Suprapubic skin (tissue), 4 donors: ENCODE data around the gene GNAT1. TPM values are rescaled to one million over a fixed set of nuclear protein-coding genes. Genes with fewer than 3 reads are reported as not detected.

ENCODE experiments used
- DNase-seq, 2 donors: peaks; one replicate each; pipeline ENCODE4 v3.0.0-alpha.2; 2019; ENCODE audit warnings: low spot score in 2 of 2
- H3K27ac ChIP-seq: fragments of 200-600 bp; sonication (generic); one replicate; pipeline ENCODE4 v1.5.1; 2019
- H3K27me3 ChIP-seq: fragments of 200-600 bp; sonication (generic); one replicate; pipeline ENCODE4 v1.5.1; 2019
- H3K36me3 ChIP-seq: fragments of 200-600 bp; sonication (generic); one replicate; pipeline ENCODE4 v1.5.1; 2019
- H3K4me1 ChIP-seq: fragments of 200-600 bp; sonication (generic); one replicate; pipeline ENCODE4 v1.5.1; 2019
- H3K4me3 ChIP-seq: fragments of 200-600 bp; sonication (generic); one replicate; pipeline ENCODE4 v1.5.1; 2019; ENCODE audit warnings: mild to moderate bottlenecking
- H3K9me3 ChIP-seq: fragments of 200-600 bp; sonication (generic); one replicate; pipeline ENCODE4 v1.5.1; 2019
- CTCF ChIP-seq, 2 donors: fragments of 200-600 bp in 1 of 2; fragments of 450-650 bp in 1 of 2; sonication (generic) in 1 of 2; IDR thresholded peaks; one replicate each; pipeline ENCODE4 v1.5.1; 2016 to 2019; ENCODE audit warnings: antibody characterized with exemption in 2 of 2, mild to moderate bottlenecking in 1 of 2, moderate library complexity in 1 of 2
- EP300 ChIP-seq: sonication (generic); formaldehyde crosslinking; IDR thresholded peaks from one replicate; pipeline ENCODE4 v1.6.1; 2017; ENCODE audit warnings: antibody characterized with exemption
- POLR2A ChIP-seq, 2 donors: fragments of 450-650 bp; IDR thresholded peaks; one replicate each; pipeline ENCODE4 v1.6.1; 2017; ENCODE audit warnings: antibody characterized with exemption in 2 of 2, mild to moderate bottlenecking in 2 of 2, moderate library complexity in 2 of 2
- POLR2AphosphoS5 ChIP-seq, 3 donors: sonication (generic); formaldehyde crosslinking; IDR thresholded peaks; one replicate each; pipeline ENCODE4 v1.6.1; 2017; ENCODE audit warnings: antibody characterized with exemption in 3 of 3
- WGBS: methylation state at CpG from one replicate; pipeline ENCODE4 v1.1.5; 2018; 5-methylcytosine and 5-hydroxymethylcytosine counted together
- total RNA-seq, 4 donors: library from RNA; depleted of rRNA; stranded (reverse); fragments of >200 nt; gene quantifications; one replicate each; pipeline ENCODE4 v1.1.0, GENCODE V29; 2016

The GNAT1 gene
- total RNA-seq, 4 donors from 2014 or later = 0.64 TPM; not detected in 3

DNA sequence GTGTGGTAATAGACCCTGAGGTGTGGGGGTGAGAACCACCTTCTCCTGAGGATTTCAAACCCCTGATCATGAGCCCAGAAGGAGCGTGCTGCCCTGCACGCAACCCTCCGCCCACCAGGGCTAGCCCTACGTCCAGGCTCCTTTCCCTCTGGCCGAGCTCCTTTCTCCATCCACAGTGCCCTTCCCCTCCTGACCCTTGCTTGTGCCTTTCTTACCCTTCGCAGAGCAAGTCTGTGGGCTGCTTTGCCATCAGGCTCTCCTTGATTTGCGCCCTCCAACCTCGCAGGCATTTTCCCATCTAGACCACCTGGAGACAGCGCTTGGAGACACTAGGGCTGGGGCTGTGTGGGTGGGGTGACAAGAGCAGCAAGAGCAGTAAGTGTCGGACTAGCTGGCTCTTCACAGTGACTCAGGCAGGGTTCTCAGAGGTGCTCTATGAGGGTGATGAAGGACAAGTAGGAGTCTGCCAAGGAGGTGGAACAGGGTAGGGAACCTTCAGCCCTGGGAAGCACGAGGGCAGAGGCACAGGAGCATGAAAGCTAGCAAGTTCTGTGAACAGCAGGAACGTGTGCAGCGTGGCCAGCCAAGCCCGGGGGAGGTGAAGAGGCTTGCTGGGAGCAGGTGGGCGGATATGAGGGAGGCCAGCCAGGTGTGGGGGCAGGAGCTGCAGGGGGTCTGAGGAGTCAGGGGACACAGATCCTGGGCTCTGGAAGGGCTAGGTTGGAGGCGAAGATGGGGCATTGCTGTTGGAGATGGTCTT lies 11.1 kb downstream of the GNAT1 start:
- Histone ChIP-seq H3K27ac (no peak overlapping the region), H3K36me3 (no peaks in the 10 kb centered on the region), H3K4me3 (no peak overlapping the region), H3K27me3 (peaks cover 72% of the 10 kb centered on the region), H3K9me3 (no peaks in the 10 kb centered on the region), H3K4me1 (peaks cover 14% of the 10 kb centered on the region)
- no peak for DNase-seq
- WGBS = 91% methylated on average over 16 of the region's 16 CpGs
- TF ChIP-seq POLR2A (IDR thresholded peaks at IDR 0.05) = no peak
- TF ChIP-seq CTCF (IDR thresholded peaks at IDR 0.05) = no peak
- TF ChIP-seq EP300 = no peak
- TF ChIP-seq POLR2AphosphoS5 (IDR thresholded peaks at IDR 0.05) = no peak

DNA sequence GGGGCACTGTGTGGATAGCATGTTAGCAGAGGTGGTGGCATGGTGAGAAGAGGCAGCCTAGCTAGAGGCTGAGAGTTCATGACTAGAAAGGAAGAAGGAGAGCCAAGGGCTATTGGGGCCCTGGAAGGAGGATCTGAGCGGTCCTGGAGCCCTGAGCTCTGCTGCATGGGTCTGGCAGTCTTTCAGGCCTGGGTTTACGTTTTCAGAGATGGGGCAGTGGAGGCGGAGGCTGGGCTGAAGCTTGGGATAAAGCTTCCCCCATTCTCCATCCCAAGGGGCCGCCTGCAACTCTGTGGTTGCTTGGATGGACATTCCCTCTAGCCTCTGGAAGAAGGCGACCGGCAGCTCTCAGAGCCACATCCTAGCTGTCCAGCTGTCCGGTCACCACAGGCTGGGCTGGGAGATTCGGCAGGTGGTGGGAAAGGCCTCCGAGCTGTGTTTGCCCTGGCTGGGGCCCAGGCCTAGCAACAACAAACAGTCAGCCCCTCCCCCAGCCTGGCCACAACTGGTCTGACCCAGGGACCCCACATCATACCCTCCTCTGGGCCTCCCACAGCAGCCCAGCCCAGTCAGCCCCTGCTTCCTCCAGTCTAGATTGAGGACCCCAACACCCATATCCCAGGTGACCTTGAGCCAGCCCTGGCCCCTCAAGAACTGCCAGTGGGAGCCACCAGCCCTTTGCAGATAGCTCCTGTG lies 11.9 kb downstream of the GNAT1 start:
- no peak for DNase-seq
- Histone ChIP-seq H3K4me3 (no peak overlapping the region), H3K9me3 (no peaks in the 10 kb centered on the region), H3K27me3 (peaks cover 67% of the 10 kb centered on the region), H3K4me1 (peaks cover 14% of the 10 kb centered on the region), H3K36me3 (no peaks in the 10 kb centered on the region), H3K27ac (no peak overlapping the region)
- WGBS = 85% methylated on average over 5 of the region's 9 CpGs
- TF ChIP-seq POLR2AphosphoS5 (IDR thresholded peaks at IDR 0.05) (no peak), POLR2A (IDR thresholded peaks at IDR 0.05) (no peak), EP300 (no peak), CTCF (IDR thresholded peaks at IDR 0.05) (no peak)

- no peak for TF ChIP-seq CTCF (IDR thresholded peaks at IDR 0.05)
- no peak for TF ChIP-seq POLR2AphosphoS5 (IDR thresholded peaks at IDR 0.05)
- H3K27ac ChIP-seq = no peak overlapping the region
- H3K9me3 ChIP-seq = no peaks in the 10 kb centered on the region
- DNase-seq = no peak
- 65% methylated on average over 2 of the region's 12 CpGs for WGBS
- no peak overlapping the region for H3K4me3 ChIP-seq
- H3K36me3 ChIP-seq = no peaks in the 10 kb centered on the region
- H3K4me1 ChIP-seq = peaks cover 14% of the 10 kb centered on the region
- peaks cover 61% of the 10 kb centered on the region for H3K27me3 ChIP-seq
Measured at GRCh38 chr3:50203809-50204803, 12.7 kb downstream of the GNAT1 start.

DNA sequence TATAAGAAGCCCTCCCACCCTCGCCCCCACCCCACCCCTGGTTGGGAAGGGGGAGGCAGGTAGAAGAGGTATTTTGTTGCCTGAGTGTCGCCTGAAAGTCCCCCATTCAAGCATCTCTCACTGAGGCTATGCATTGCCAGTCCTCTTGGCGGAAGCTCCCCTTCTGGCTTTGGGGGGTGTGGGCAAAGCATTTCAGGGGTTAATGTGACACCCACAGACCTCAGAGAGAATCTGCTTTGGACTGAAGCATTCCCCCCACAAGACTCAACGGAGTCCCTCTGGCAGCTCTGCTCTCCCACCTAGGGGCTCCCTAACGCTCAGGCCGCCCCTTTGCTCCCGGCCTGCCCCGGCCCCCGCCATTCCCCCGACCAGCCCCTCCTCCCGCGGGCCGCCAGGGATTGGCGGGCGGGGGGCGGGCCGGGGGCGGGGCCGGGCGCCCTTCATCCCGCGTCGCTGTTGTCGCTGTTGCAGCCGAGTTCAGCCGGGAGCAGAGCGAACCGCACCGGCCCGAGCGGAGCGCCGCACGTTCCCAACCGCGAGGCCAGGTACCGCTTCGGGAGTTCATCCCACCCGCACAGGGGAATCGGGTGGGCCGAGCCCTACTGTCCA lies 13.5 kb downstream of the GNAT1 start, which contains the start of gene SLC38A3:
Gene SLC38A3, plus strand, starts transcription at position 468 of the 609 bp plus-strand sequence. CDS start 8,929 bp downstream, outside the sequence.
- Histone ChIP-seq H3K27me3 (peaks cover 58% of the 10 kb centered on the region), H3K4me3 (peak within 1 kb of the TSS; percentile 50), H3K4me1 (peaks cover 14% of the 10 kb centered on the region), H3K27ac (no peak within 1 kb of the TSS), H3K9me3 (no peaks in the 10 kb centered on the region), H3K36me3 (no peaks in the 10 kb centered on the region)
- 54% methylated on average over 2 of the region's 41 CpGs for WGBS
- TF ChIP-seq POLR2A (IDR thresholded peaks at IDR 0.05) = no peak
- no peak for TF ChIP-seq POLR2AphosphoS5 (IDR thresholded peaks at IDR 0.05)
- no peak for TF ChIP-seq EP300
- no peak for TF ChIP-seq CTCF (IDR thresholded peaks at IDR 0.05)
- DNase-seq = no peak
